HCT116 (cell line): Measurements from ENCODE around the gene CNDP1.

ENCODE experiments used
- CEBPB ChIP-seq: IDR thresholded peaks from 2 replicates; pipeline ENCODE4 v1.6.1; 2012; ENCODE audit warnings: low read depth
- CTCF ChIP-seq, 3 experiments: fragments of 200-600 bp in 1 of 3; sonication (generic) in 1 of 3; IDR thresholded peaks in 2 of 3; conservative IDR thresholded peaks in 1 of 3; 2 replicates each; pipeline ENCODE4 v1.5.1; 2012 to 2017; ENCODE audit warnings: low read depth in 2 of 3, low read length in 2 of 3, antibody characterized with exemption in 1 of 3, borderline replicate concordance in 1 of 3, control low read depth in 1 of 3, mild to moderate bottlenecking in 1 of 3, mixed read lengths in 1 of 3, mixed run types in 1 of 3, moderate library complexity in 1 of 3; ENCODE audit not compliant: insufficient read depth in 1 of 3
- ELF1 ChIP-seq: IDR thresholded peaks from 2 replicates; pipeline ENCODE4 v1.6.1; 2012; ENCODE audit warnings: low read depth, borderline replicate concordance
- EZH2 ChIP-seq: fragments of 200-600 bp; sonication (generic); IDR thresholded peaks from 2 replicates; pipeline ENCODE4 v1.6.1; 2017; ENCODE audit warnings: antibody characterized with exemption, mixed run types
- EZH2phosphoT487 ChIP-seq: fragments of 200-600 bp; IDR thresholded peaks from 2 replicates; pipeline ENCODE4 v1.6.1; 2018; ENCODE audit warnings: antibody characterized with exemption, borderline replicate concordance
- MAX ChIP-seq: IDR thresholded peaks from 2 replicates; pipeline ENCODE4 v1.6.1; 2012
- POLR2A ChIP-seq: IDR thresholded peaks from 2 replicates; pipeline ENCODE4 v1.7.0; 2011; ENCODE audit warnings: borderline replicate concordance; ENCODE audit not compliant: insufficient read depth, insufficient read length; ENCODE audit errors: extremely low read depth
- POLR2AphosphoS5 ChIP-seq: IDR thresholded peaks from 2 replicates; pipeline ENCODE4 v1.6.1; 2011; ENCODE audit warnings: mild to moderate bottlenecking, low read depth, low read length, moderate library complexity
- RAD21 ChIP-seq: IDR thresholded peaks from 2 replicates; pipeline ENCODE4 v1.6.1; 2012; ENCODE audit warnings: low read depth, mild to moderate bottlenecking
- REST ChIP-seq: IDR thresholded peaks from 2 replicates; pipeline ENCODE4 v1.6.1; 2012; ENCODE audit warnings: low read depth
- TCF7L2 ChIP-seq: IDR thresholded peaks from 2 replicates; pipeline ENCODE4 v1.7.0; 2011; ENCODE audit warnings: borderline replicate concordance, inconsistent platforms; ENCODE audit not compliant: insufficient read depth, insufficient read length; ENCODE audit errors: extremely low read depth
- YY1 ChIP-seq: IDR thresholded peaks from 2 replicates; pipeline ENCODE4 v1.6.1; 2011; ENCODE audit warnings: low read length, low read depth, moderate library complexity, mild to moderate bottlenecking; ENCODE audit not compliant: insufficient replicate concordance; ENCODE audit errors: extremely low read depth

GRCh38 chr18:74563999-74564398, 29.7 kb downstream of the CNDP1 start:
- TF ChIP-seq EZH2phosphoT487 (no peak), CTCF (IDR thresholded peaks at IDR 0.05 in 2 of 3, conservative IDR thresholded peaks at IDR 0.05 in 1 of 3; ENCODE audit: borderline replicate concordance in 1 of 3, insufficient read depth in 1 of 3, low read depth in 2 of 3, low read length in 2 of 3) (no peak), POLR2AphosphoS5 (no peak), POLR2A (no peak), REST (no peak), RAD21 (no peak), MAX (no peak), EZH2 (no peak), ELF1 (no peak), CEBPB (no peak), TCF7L2 (no peak), YY1 (no peak)
